Urothelium cell line (cell line): ENCODE measurements around the gene TJP1.
A peak's percentile ranks its signal among the peaks of the same experiment; 100 is the strongest.
"Not testable (repeated sequence)": the region's sequence is repeated elsewhere in the genome, so short reads cannot be mapped to it uniquely, and the experiment has no call there.

Experiments
- DNase-seq: peaks from one replicate; pipeline ENCODE4 v3.0.0; 2011; ENCODE audit warnings: low spot score, mixed read lengths
- FAIRE-seq: peaks from 2 replicates; lab custom pipeline; 2011; peaks lifted over from hg19 to GRCh38; lab: Jason Lieb, UNC

The TJP1 gene

GRCh38 chr15:29686445-29687203 lies 135.6 kb downstream of the TJP1 start:
- no peak for FAIRE-seq
- no peak for DNase-seq

GRCh38 chr15:29686079-29686425 lies 136.2 kb downstream of the TJP1 start:
- no peak for DNase-seq
- no peak for FAIRE-seq

- no peak for DNase-seq
- FAIRE-seq: peak; percentile 13
Observed at GRCh38 chr15:29685156-29686078, 136.9 kb downstream of the TJP1 start.

- no peak for DNase-seq
- FAIRE-seq: no peak
Observed at GRCh38 chr15:29682781-29683180, 139.5 kb downstream of the TJP1 start.

GRCh38 chr15:29682361-29682760 lies 139.9 kb downstream of the TJP1 start:
- FAIRE-seq (no peak), DNase-seq (no peak)

- FAIRE-seq (no peak), DNase-seq (no peak)
Observed at GRCh38 chr15:29681946-29682345, 140.3 kb downstream of the TJP1 start.

- DNase-seq: no peak
- no peak for FAIRE-seq
Observed at GRCh38 chr15:29681166-29681845, 141.0 kb downstream of the TJP1 start.

- FAIRE-seq (no peak), DNase-seq (no peak)
Observed at GRCh38 chr15:29680465-29681165, 141.7 kb downstream of the TJP1 start.

- FAIRE-seq: no peak
- DNase-seq: no peak
Observed at GRCh38 chr15:29678504-29679034, 143.7 kb downstream of the TJP1 start.

GRCh38 chr15:29677871-29678461 lies 144.3 kb downstream of the TJP1 start:
- FAIRE-seq: no peak
- DNase-seq: no peak

GRCh38 chr15:29677455-29677854 lies 144.8 kb downstream of the TJP1 start:
- DNase-seq: no peak
- FAIRE-seq: no peak

GRCh38 chr15:29676961-29677402 lies 145.3 kb downstream of the TJP1 start:
- FAIRE-seq (no peak), DNase-seq (no peak)

GRCh38 chr15:29676374-29676960 lies 145.8 kb downstream of the TJP1 start:
- FAIRE-seq, DNase-seq: not testable (repeated sequence)

- FAIRE-seq: no peak
- no peak for DNase-seq
Observed at GRCh38 chr15:29675791-29676301, 146.4 kb downstream of the TJP1 start.

GRCh38 chr15:29674661-29675533 lies 147.4 kb downstream of the TJP1 start:
- no peak for FAIRE-seq

GRCh38 chr15:29672923-29673809 lies 149.1 kb downstream of the TJP1 start:
- no peak for FAIRE-seq
- DNase-seq: no peak

More at GRCh38 chr15:29674661-29675533, 147.4 kb downstream of the TJP1 start:
- no peak for DNase-seq

- FAIRE-seq (no peak), DNase-seq (no peak)
Observed at GRCh38 chr15:29672446-29672845, 149.8 kb downstream of the TJP1 start.
